Measurements from ENCODE around the gene SYNE1.

Gene SYNE1

GRCh38 chr6:152241013-152241766 lies 396.0 kb downstream of the SYNE1 start:
- H3K4me1 ChIP-seq (ENCODE audit: control insufficient read depth in 1 of 2, insufficient read depth in 1 of 2, low read depth in 1 of 2, low read length in 1 of 2): no peaks in the 10 kb centered on the region
- peaks cover 99% of the 10 kb centered on the region for H3K36me3 ChIP-seq
- TF ChIP-seq CTCF (IDR thresholded peaks at IDR 0.05): no peak
- no peaks in the 10 kb centered on the region for H3K9me3 ChIP-seq
- no peak overlapping the region for H3K27ac ChIP-seq
- no peak overlapping the region for H3K4me3 ChIP-seq (ENCODE audit: low read depth in 1 of 2, low read length in 1 of 2)
- no peaks in the 10 kb centered on the region for H3K27me3 ChIP-seq

GRCh38 chr6:152240436-152240835 lies 396.7 kb downstream of the SYNE1 start:
- Histone ChIP-seq H3K27me3 (no peaks in the 10 kb centered on the region), H3K36me3 (peaks cover 100% of the 10 kb centered on the region), H3K27ac (no peak overlapping the region), H3K4me1 (ENCODE audit: control insufficient read depth in 1 of 2, insufficient read depth in 1 of 2, low read depth in 1 of 2, low read length in 1 of 2) (no peaks in the 10 kb centered on the region), H3K9me3 (no peaks in the 10 kb centered on the region), H3K4me3 (ENCODE audit: low read depth in 1 of 2, low read length in 1 of 2) (no peak overlapping the region)
- no peak for TF ChIP-seq CTCF (IDR thresholded peaks at IDR 0.05)

- H3K36me3 ChIP-seq: peaks cover 100% of the 10 kb centered on the region
- H3K4me1 ChIP-seq (ENCODE audit: control insufficient read depth in 1 of 2, insufficient read depth in 1 of 2, low read depth in 1 of 2, low read length in 1 of 2): no peaks in the 10 kb centered on the region
- no peak for TF ChIP-seq CTCF (IDR thresholded peaks at IDR 0.05)
- no peaks in the 10 kb centered on the region for H3K27me3 ChIP-seq
- no peaks in the 10 kb centered on the region for H3K9me3 ChIP-seq
- H3K4me3 ChIP-seq (ENCODE audit: low read depth in 1 of 2, low read length in 1 of 2): no peak overlapping the region
- no peak overlapping the region for H3K27ac ChIP-seq
Observed at GRCh38 chr6:152236370-152237097, 400.6 kb downstream of the SYNE1 start.

- Histone ChIP-seq H3K36me3 (peaks cover 99% of the 10 kb centered on the region), H3K27me3 (no peaks in the 10 kb centered on the region), H3K9me3 (no peaks in the 10 kb centered on the region), H3K27ac (no peak overlapping the region), H3K4me3 (ENCODE audit: low read depth in 1 of 2, low read length in 1 of 2) (no peak overlapping the region), H3K4me1 (ENCODE audit: control insufficient read depth in 1 of 2, insufficient read depth in 1 of 2, low read depth in 1 of 2, low read length in 1 of 2) (no peaks in the 10 kb centered on the region)
- no peak for TF ChIP-seq CTCF (IDR thresholded peaks at IDR 0.05)
Observed at GRCh38 chr6:152233547-152234320, 403.4 kb downstream of the SYNE1 start.

- Histone ChIP-seq H3K27me3 (no peaks in the 10 kb centered on the region), H3K4me3 (ENCODE audit: low read depth in 1 of 2, low read length in 1 of 2) (no peak overlapping the region), H3K9me3 (no peaks in the 10 kb centered on the region), H3K27ac (no peak overlapping the region), H3K4me1 (ENCODE audit: control insufficient read depth in 1 of 2, insufficient read depth in 1 of 2, low read depth in 1 of 2, low read length in 1 of 2) (no peaks in the 10 kb centered on the region), H3K36me3 (peaks cover 88% of the 10 kb centered on the region)
- no peak for TF ChIP-seq CTCF (IDR thresholded peaks at IDR 0.05)
Observed at GRCh38 chr6:152232501-152233151, 404.5 kb downstream of the SYNE1 start.

Measured in neutrophil (primary cell).